ENCODE data around the gene KIF1C.
A peak's percentile ranks its signal among the peaks of the same experiment; 100 is the strongest.
"Not testable (repeated sequence)": the region's sequence is repeated elsewhere in the genome, so short reads cannot be mapped to it uniquely, and the experiment has no call there.

The KIF1C gene

GRCh38 chr17:5002121-5002788, 4.5 kb downstream of the KIF1C start:
- DNase-seq (ENCODE audit: low read depth in 2 of 2): no peak

- DNase-seq (ENCODE audit: low read depth in 2 of 2): no peak
Measured at GRCh38 chr17:5003214-5003867, 5.6 kb downstream of the KIF1C start.

- no peak for DNase-seq (ENCODE audit: low read depth in 2 of 2)
Measured at GRCh38 chr17:5011928-5012327, 14.2 kb downstream of the KIF1C start.

- no peak for DNase-seq (ENCODE audit: low read depth in 2 of 2)
Measured at GRCh38 chr17:5014357-5014756, 16.6 kb downstream of the KIF1C start.

- no peak for DNase-seq (ENCODE audit: low read depth in 2 of 2)
Measured at GRCh38 chr17:5019475-5019956, 21.8 kb downstream of the KIF1C start.

GRCh38 chr17:5020502-5021023, 22.8 kb downstream of the KIF1C start:
- no peak for DNase-seq (ENCODE audit: low read depth in 2 of 2)

GRCh38 chr17:5022171-5022711, 24.5 kb downstream of the KIF1C start:
- no peak for DNase-seq (ENCODE audit: low read depth in 2 of 2)

- DNase-seq (ENCODE audit: low read depth in 2 of 2): no peak
Measured at GRCh38 chr17:5023588-5024147, 25.9 kb downstream of the KIF1C start.

GRCh38 chr17:5024604-5025003, 26.9 kb downstream of the KIF1C start:
- DNase-seq (ENCODE audit: low read depth in 2 of 2): no peak

GRCh38 chr17:5027299-5027698, 29.5 kb downstream of the KIF1C start:
- DNase-seq (ENCODE audit: low read depth in 2 of 2): no peak

- no peak for DNase-seq (ENCODE audit: low read depth in 2 of 2)
Measured at GRCh38 chr17:5027916-5028315, 30.2 kb downstream of the KIF1C start.

- not testable (repeated sequence) for DNase-seq (ENCODE audit: low read depth in 2 of 2)
Measured at GRCh38 chr17:5030168-5030567, 32.4 kb downstream of the KIF1C start.

- peak; percentile 57 to 59 for DNase-seq (ENCODE audit: low read depth in 2 of 2)
Measured at GRCh38 chr17:5031365-5032082, 33.8 kb downstream of the KIF1C start.

- no peak for DNase-seq (ENCODE audit: low read depth in 2 of 2)
Measured at GRCh38 chr17:5032865-5033264, 35.1 kb downstream of the KIF1C start.

- DNase-seq (ENCODE audit: low read depth in 2 of 2): no peak
Measured at GRCh38 chr17:5033352-5034015, 35.7 kb downstream of the KIF1C start.

- DNase-seq (ENCODE audit: low read depth in 2 of 2): no peak
Measured at GRCh38 chr17:5034063-5034462, 36.3 kb downstream of the KIF1C start.

- DNase-seq (ENCODE audit: low read depth in 2 of 2): no peak
Measured at GRCh38 chr17:5034651-5035050, 36.9 kb downstream of the KIF1C start.

- no peak for DNase-seq (ENCODE audit: low read depth in 2 of 2)
Measured at GRCh38 chr17:5035315-5035714, 37.6 kb downstream of the KIF1C start, which contains the start of gene SLC52A1. TSS of gene SLC52A1 (minus strand) at chr17:5035426. CDS start at chr17:5034606, 820 bp downstream.

- no peak for DNase-seq (ENCODE audit: low read depth in 2 of 2)
Measured at GRCh38 chr17:5042157-5043022, 44.6 kb downstream of the KIF1C start.

GRCh38 chr17:5043524-5043923, 45.8 kb downstream of the KIF1C start:
- no peak for DNase-seq (ENCODE audit: low read depth in 2 of 2)

Data from fibroblast of skin of left quadriceps (primary cell).